A549 (cell line): ENCODE measurements around the gene SMIM10. TPM values are rescaled to one million over a fixed set of nuclear protein-coding genes. Genes with fewer than 3 reads are reported as not detected.

Experiments used
- ATAC-seq, 2 experiments: fragments of 200-7000 bp in 1 of 2; fragments of >200 bp in 1 of 2; cut with Nextera tagmentation in 1 of 2; cut with Tn5 transposase in 1 of 2; 3 replicates each; pipeline versions ENCODE4 v1.8.0 to v1.9.1; 2018 to 2020; ENCODE audit warnings: mild to moderate bottlenecking in 1 of 2, moderate library complexity in 1 of 2
- CTCF ChIA-PET: fragments of 300-600 bp; sonication (Branson Sonifier 250); formaldehyde crosslinking; extraction: SDS; loops from one replicate; lab custom pipeline; 2021; ENCODE audit warnings: antibody characterized with exemption, inconsistent platforms; lab: Yijun Ruan, JAX
- POLR2A ChIA-PET: fragments of 350-600 bp; formaldehyde crosslinking; extraction: SDS; loops from one replicate; lab custom pipeline; 2021; ENCODE audit warnings: antibody characterized with exemption, inconsistent platforms; lab: Yijun Ruan, JAX
- DNase-seq, 2 experiments: peaks; one replicate each; pipeline versions ENCODE4 v3.0.0 to v3.0.0-alpha.2; 2011 to 2016; ENCODE audit warnings: low read depth in 1 of 2, low spot score in 1 of 2
- FAIRE-seq: peaks from 2 replicates; lab custom pipeline; 2011; peaks lifted over from hg19 to GRCh38; lab: Jason Lieb, UNC
- H3K27ac ChIP-seq, 2 experiments: fragments of >200 bp; sonication (Bioruptor Twin); formaldehyde crosslinking; 3 replicates each; pipeline ENCODE4 v1.5.1; 2016 to 2017
- H3K4me1 ChIP-seq: fragments of >200 bp; sonication (Bioruptor Twin); formaldehyde crosslinking; 3 replicates; pipeline ENCODE4 v1.6.1; 2016
- H3K4me2 ChIP-seq: fragments of >200 bp; sonication (Bioruptor Twin); formaldehyde crosslinking; 3 replicates; pipeline ENCODE4 v1.6.1; 2016
- H3K4me3 ChIP-seq: fragments of >200 bp; sonication (Bioruptor Twin); formaldehyde crosslinking; 3 replicates; pipeline ENCODE4 v1.5.1; 2016
- H3K9me3 ChIP-seq: fragments of >200 bp; sonication (Bioruptor Twin); formaldehyde crosslinking; 3 replicates; pipeline ENCODE4 v1.6.1; 2016
- ATOH8 ChIP-seq: fragments of 250-450 bp; sonication (Bioruptor Pico); IDR thresholded peaks from 2 replicates; pipeline ENCODE4 v1.5.0; 2020; ENCODE audit warnings: low read depth, mild to moderate bottlenecking, moderate library complexity
- BCL3 ChIP-seq: fragments of >200 bp; sonication (Bioruptor Twin); formaldehyde crosslinking; IDR thresholded peaks from 3 replicates; pipeline ENCODE4 v1.6.1; 2016
- CEBPB ChIP-seq, 2 experiments: fragments of >200 bp in 1 of 2; sonication (Bioruptor Twin) in 1 of 2; formaldehyde crosslinking in 1 of 2; IDR thresholded peaks; 2 replicates each; pipeline ENCODE4 v1.6.1; 2012 to 2016
- CTCF ChIP-seq: fragments of >200 bp; sonication (Bioruptor Twin); formaldehyde crosslinking; IDR thresholded peaks from 3 replicates; pipeline ENCODE4 v1.5.1; 2016
- E2F6 ChIP-seq: IDR thresholded peaks from 2 replicates; pipeline ENCODE4 v1.6.1; 2012; ENCODE audit warnings: low read depth, borderline replicate concordance
- EHF ChIP-seq: fragments of 250-450 bp; sonication (Bioruptor Pico); IDR thresholded peaks from 2 replicates; pipeline ENCODE4 v1.5.0; 2020; ENCODE audit warnings: mild to moderate bottlenecking
- ELK1 ChIP-seq: fragments of 150-350 bp; IDR thresholded peaks from 2 replicates; pipeline ENCODE4 v1.6.1; 2014; ENCODE audit warnings: low read depth, mild to moderate bottlenecking, low read length
- HDAC2 ChIP-seq: fragments of 200-600 bp; sonication (generic); IDR thresholded peaks from 2 replicates; pipeline ENCODE4 v1.6.1; 2016
- HEYL ChIP-seq: fragments of 250-450 bp; sonication (Bioruptor Pico); IDR thresholded peaks from 2 replicates; pipeline ENCODE4 v1.8.0; 2021; ENCODE audit warnings: mild to moderate bottlenecking, moderate library complexity
- HOXA7 ChIP-seq: fragments of 250-450 bp; sonication (Bioruptor Pico); IDR thresholded peaks from 2 replicates; pipeline ENCODE4 v1.5.0; 2020; ENCODE audit warnings: mild to moderate bottlenecking, moderate library complexity
- NFE2L2 ChIP-seq: fragments of 150-350 bp; conservative IDR thresholded peaks from 2 replicates; pipeline ENCODE4 v1.6.1; 2014; ENCODE audit warnings: low read length
- NPAS2 ChIP-seq: fragments of 250-450 bp; sonication (Bioruptor Pico); IDR thresholded peaks from 2 replicates; pipeline ENCODE4 v1.8.0; 2022; ENCODE audit warnings: mild to moderate bottlenecking, moderate library complexity, borderline replicate concordance
- POLR2A ChIP-seq: IDR thresholded peaks from 2 replicates; pipeline ENCODE4 v1.6.1; 2012; ENCODE audit warnings: mild to moderate bottlenecking, low read length
- RAD21 ChIP-seq, 2 experiments: fragments of >200 bp in 1 of 2; sonication (Bioruptor Twin) in 1 of 2; formaldehyde crosslinking in 1 of 2; IDR thresholded peaks in 1 of 2; conservative IDR thresholded peaks in 1 of 2; 2 replicates in 1 of 2; 3 replicates in 1 of 2; pipeline ENCODE4 v1.6.1; 2012 to 2018; ENCODE audit warnings: inconsistent platforms in 1 of 2
- RFX5 ChIP-seq: fragments of 450-650 bp; IDR thresholded peaks from 2 replicates; pipeline ENCODE4 v1.7.1; 2014; ENCODE audit warnings: antibody characterized with exemption, mild to moderate bottlenecking, moderate library complexity
- USF2 ChIP-seq: fragments of 450-650 bp; IDR thresholded peaks from 2 replicates; pipeline ENCODE4 v1.6.1; 2014; ENCODE audit warnings: antibody characterized with exemption
- ZC3H11A ChIP-seq: fragments of 450-650 bp; IDR thresholded peaks from 2 replicates; pipeline ENCODE4 v1.6.1; 2014; ENCODE audit warnings: antibody characterized with exemption, mild to moderate bottlenecking
- ZFP36 ChIP-seq: fragments of 450-650 bp; IDR thresholded peaks from 2 replicates; pipeline ENCODE4 v1.6.1; 2014; ENCODE audit warnings: borderline replicate concordance; ENCODE audit not compliant: partially characterized antibody
- WGBS: methylation state at CpG from one replicate; pipeline ENCODE4 v1.1.6; 2017; ENCODE audit errors: missing lambda C conversion rate; 5-methylcytosine and 5-hydroxymethylcytosine counted together
- polyA plus RNA-seq, 4 experiments: library from polyadenylated mRNA; depleted of rRNA in 3 of 4; stranded (reverse); fragments of >200 nt; fragmentation: RNase III in 1 of 4; extraction: RNeasy Plus Mini Kit Qiagen cat#74134 plus additional on column Dnase treatment in 1 of 4; gene quantifications; 2 replicates in 3 of 4; 3 replicates in 1 of 4; pipeline ENCODE4 v1.2.3, GENCODE V29; 2011 to 2017

Gene SMIM10
- polyA plus RNA-seq, 2 of the 4 experiments (the other 2 are of a cell fraction), result 0.14 TPM; not detected in 1

GRCh38 chrX:135006187-135006586 is 15.4 kb downstream of the SMIM10 start (continued):
- TF ChIP-seq HEYL (CRISPR knock-in tag) (no peak), BCL3 (no peak), E2F6 (no peak), ZC3H11A (no peak), ZFP36 (no peak)

GRCh38 chrX:135009057-135009610 is 18.3 kb downstream of the SMIM10 start:
- H3K9me3 ChIP-seq, result no peaks in the 10 kb centered on the region
- DNase-seq (no peak), ATAC-seq (no peak), FAIRE-seq (no peak)
- no peak overlapping the region for H3K27ac ChIP-seq
- CTCF ChIA-PET, result interaction anchor here (0.8 kb wide), 1 partner anchor 9 kb away, joined by 3 read pairs; no protein-coding TSS in a partner anchor
- WGBS, result 87% methylated on average over 1 of the region's 1 CpG
- H3K4me3 ChIP-seq, result no peak overlapping the region
- H3K4me2 ChIP-seq, result no peak overlapping the region
- H3K4me1 ChIP-seq, result no peaks in the 10 kb centered on the region
- TF ChIP-seq ELK1 (no peak), NPAS2 (CRISPR knock-in tag) (no peak), NFE2L2 (no peak), POLR2A (no peak), RFX5 (no peak), HOXA7 (no peak), USF2 (no peak), HDAC2 (no peak), HEYL (CRISPR knock-in tag) (no peak), RAD21 (conservative IDR thresholded peaks at IDR 0.05 in 1 of 2, IDR thresholded peaks at IDR 0.05 in 1 of 2) (no peak)
- POLR2A ChIA-PET, result no interaction called here

- H3K9me3 ChIP-seq, result no peaks in the 10 kb centered on the region
- peak in 1 of 2 experiments; percentile 44; a peak in 1 of 6 replicates for ATAC-seq
- ChIA-PET POLR2A (no interaction called here), CTCF (interaction anchor here (0.8 kb wide), 1 partner anchor 10 kb away, joined by 3 read pairs; no protein-coding TSS in a partner anchor)
- no peak overlapping the region for H3K4me3 ChIP-seq
- no peak overlapping the region for H3K4me2 ChIP-seq
- 27% methylated on average over 4 of the region's 4 CpGs for WGBS
- no peak overlapping the region for H3K27ac ChIP-seq
- no peaks in the 10 kb centered on the region for H3K4me1 ChIP-seq
- TF ChIP-seq CEBPB (IDR thresholded peaks at IDR 0.05) (no peak), ATOH8 (CRISPR knock-in tag) (no peak), NFE2L2 (no peak), EHF (CRISPR knock-in tag) (no peak), CTCF (0 out of 3 replicates have a peak, but pooled peaks have one; percentile 9)
- no peak for DNase-seq
- peak; percentile 13 for FAIRE-seq
Measured at GRCh38 chrX:135009838-135010237, 19.0 kb downstream of the SMIM10 start.
